Mucosa of descending colon (tissue), 3 donors: Measurements from ENCODE around the gene HYPK. TPM values are rescaled to one million over a fixed set of nuclear protein-coding genes. Genes with fewer than 3 reads are reported as not detected.

Source experiments
- ATAC-seq: fragments of 200-7000 bp; cut with Tn5 transposase; one replicate; pipeline ENCODE4 v1.9.1; 2020; ENCODE audit warnings: mild to moderate bottlenecking, moderate library complexity
- DNase-seq, 3 donors: peaks; one replicate each; pipeline ENCODE4 v3.0.0-alpha.2; 2020
- H3K36me3 ChIP-seq: fragments of 200-600 bp; one replicate; pipeline ENCODE4 v1.8.0; 2021; ENCODE audit warnings: low read depth, mild to moderate bottlenecking
- H3K4me1 ChIP-seq: fragments of 200-600 bp; one replicate; pipeline ENCODE4 v1.8.0; 2021; ENCODE audit warnings: low read depth, mild to moderate bottlenecking
- H3K4me3 ChIP-seq: fragments of 200-600 bp; one replicate; pipeline ENCODE4 v1.8.0; 2021; ENCODE audit warnings: mild to moderate bottlenecking
- H3K9me3 ChIP-seq: fragments of 200-600 bp; one replicate; pipeline ENCODE4 v1.8.0; 2021; ENCODE audit warnings: mild to moderate bottlenecking
- CTCF ChIP-seq: fragments of 200-600 bp; IDR thresholded peaks from one replicate; pipeline ENCODE4 v1.8.0; 2022; ENCODE audit warnings: antibody characterized with exemption, mild to moderate bottlenecking
- intact Hi-C, 2 donors: fragments of 100-400 bp; cut with DNase I in 1 of 2; cut with micrococcal nuclease in 1 of 2; formaldehyde crosslinking; loops; one replicate each; pipeline versions ENCODE4 v1.11.0 to v1.11.1; 2022; cut with DNase I, micrococcal nuclease
- total RNA-seq, 3 donors: library from RNA; stranded (reverse); fragmentation: NEBNext Ultra II Directional in 2 of 3; extraction: Animal tissue kit (Norgen Biotek cat#: 25700) in 2 of 3; gene quantifications; one replicate each; pipeline versions ENCODE4 v1.2.1 to v1.2.4, GENCODE V29; 2021 to 2023
- donor health status: DM: no; HTN: no; CAD: no; lungs with moderate emphysema.
- donor health status: DM: no; HTN: no; CAD: no.
- donor health status: DM: no; HTN: yes; CAD: no.

Gene HYPK
- total RNA-seq, 3 donors from 2014 or later: 10.4 to 15.5 (median 13.8) TPM

DNA sequence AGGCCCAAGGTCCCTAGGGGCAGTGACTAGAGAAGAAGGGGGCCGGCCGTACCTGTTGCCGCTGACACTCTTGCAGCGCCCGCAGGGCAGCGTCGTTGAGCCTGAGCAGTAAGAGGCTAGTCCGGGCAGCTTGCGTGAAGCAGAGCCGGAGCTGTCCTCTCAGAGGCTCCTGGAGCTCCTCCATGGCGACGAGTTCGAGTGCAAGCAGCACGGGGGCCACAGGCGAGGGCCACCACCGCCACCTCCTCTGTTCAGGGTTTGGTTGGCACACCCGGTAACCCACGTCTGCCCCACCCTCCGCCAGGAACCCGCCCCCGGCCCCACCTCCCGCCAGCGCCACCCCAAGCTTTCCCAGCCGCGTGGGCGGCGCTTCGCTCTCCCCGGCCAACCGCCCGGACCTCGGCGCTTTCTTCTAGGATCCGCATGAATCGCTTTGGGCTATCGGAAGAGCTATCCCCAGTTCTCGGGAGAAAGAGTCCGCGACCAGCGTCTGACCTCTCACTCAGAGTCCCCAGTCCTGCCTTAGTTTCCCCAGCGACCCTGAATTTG lies 23.6 kb upstream of the HYPK start, which contains the start of gene ELL3:
Gene ELL3, minus strand, starts transcription at position 249 of the 549 bp plus-strand sequence. Its CDS starts 65 bp downstream, at position 184.
- Histone ChIP-seq H3K4me3 (peak within 1 kb of the TSS; percentile 45), H3K36me3 (no peaks in the 10 kb centered on the region), H3K9me3 (no peaks in the 10 kb centered on the region), H3K4me1 (peaks cover 3% of the 10 kb centered on the region)
- DNase-seq: peak; percentile 90 to 92 (median 92)
- intact Hi-C loops: no loop called here
- ATAC-seq: peak; percentile 86
- no peak for TF ChIP-seq CTCF

DNA sequence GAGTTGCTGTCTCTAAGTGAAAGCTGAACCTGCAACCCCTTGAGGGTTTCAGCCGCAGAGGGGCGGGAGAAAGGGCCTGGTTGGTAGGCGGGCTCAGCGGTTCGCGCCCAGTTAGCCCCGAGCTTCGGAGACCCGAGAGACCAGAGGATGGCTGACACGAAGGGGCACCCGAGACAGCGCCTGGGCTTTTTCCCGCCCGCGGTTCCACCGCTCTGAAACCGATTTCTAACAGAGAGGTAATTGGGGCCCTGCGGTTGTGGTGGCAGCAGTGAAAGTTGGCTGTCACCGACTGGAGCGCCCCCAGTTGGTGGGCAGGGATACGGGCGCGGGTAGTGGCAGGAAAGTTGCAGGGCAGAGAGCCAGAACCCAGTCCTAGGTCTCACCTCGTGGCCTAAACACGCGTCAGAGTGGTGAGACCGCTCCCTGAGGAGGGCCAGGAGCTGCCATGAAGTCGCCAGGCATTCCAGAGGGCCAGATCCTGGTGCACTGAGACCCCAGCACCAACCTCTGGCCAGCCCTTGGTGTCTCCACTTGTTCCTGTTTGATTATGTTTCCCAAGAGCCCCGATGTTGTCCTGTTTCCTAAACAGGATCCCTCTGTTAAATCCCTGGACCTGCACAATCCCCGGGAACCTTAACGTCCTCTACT lies 23.0 kb upstream of the HYPK start:
- intact Hi-C loops: no loop called here
- ATAC-seq: peak; percentile 73

DNA sequence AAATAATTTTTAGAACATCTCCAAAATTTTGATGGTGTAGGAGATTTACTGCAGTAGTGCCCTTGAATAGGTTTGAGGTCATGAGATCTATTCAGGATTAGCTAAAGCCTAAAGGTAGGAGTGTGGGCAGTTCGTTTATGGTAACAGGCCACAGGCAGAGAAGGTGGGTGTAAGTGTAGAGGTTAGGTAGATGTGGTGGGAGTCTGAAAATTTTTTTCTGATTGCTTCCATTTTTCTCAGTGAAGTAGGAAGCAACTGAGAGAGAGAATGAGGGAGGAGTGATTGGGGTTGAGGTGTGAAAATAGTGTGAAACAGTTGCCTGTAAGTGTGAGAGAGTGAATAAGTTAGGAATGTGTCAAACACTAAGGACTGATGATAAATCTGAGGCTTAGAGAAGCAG lies 21.4 kb upstream of the HYPK start:
- ATAC-seq (no peak), DNase-seq (no peak)
- intact Hi-C loops: no loop called here
- Histone ChIP-seq H3K36me3 (no peaks in the 10 kb centered on the region), H3K4me3 (no peak overlapping the region), H3K4me1 (peaks cover 3% of the 10 kb centered on the region), H3K9me3 (no peaks in the 10 kb centered on the region)
- no peak for TF ChIP-seq CTCF

More for the DNA sequence above, 23.0 kb upstream of the HYPK start:
- no peaks in the 10 kb centered on the region for H3K36me3 ChIP-seq
- H3K4me3 ChIP-seq: peak overlapping the region; percentile 45
- H3K9me3 ChIP-seq: no peaks in the 10 kb centered on the region
- TF ChIP-seq CTCF: peak; percentile 88
- peaks cover 3% of the 10 kb centered on the region for H3K4me1 ChIP-seq
- peak; percentile 87 to 91 (median 88) for DNase-seq

DNA sequence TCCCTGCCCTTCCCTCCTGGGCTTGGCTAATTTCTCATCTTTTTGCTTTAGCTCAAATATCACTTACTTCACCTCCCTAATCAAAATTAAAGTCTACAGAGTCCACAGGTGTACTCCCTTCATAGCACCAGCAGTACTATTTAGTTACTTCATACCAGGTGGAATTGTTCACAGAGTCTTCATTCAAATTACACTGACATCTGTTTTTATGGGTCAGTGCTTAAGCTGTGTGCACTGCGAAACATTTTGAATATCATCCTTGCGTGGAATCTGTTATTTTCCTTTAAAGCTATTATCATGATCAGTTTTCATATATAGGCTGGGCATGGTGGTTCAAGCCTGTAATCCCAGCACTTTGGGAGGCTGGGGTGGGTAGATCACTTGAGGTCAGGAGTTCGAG lies 11.0 kb upstream of the HYPK start:
- Histone ChIP-seq H3K4me3 (no peak overlapping the region), H3K9me3 (no peaks in the 10 kb centered on the region), H3K4me1 (peaks cover 11% of the 10 kb centered on the region), H3K36me3 (peaks cover 3% of the 10 kb centered on the region)
- no peak for TF ChIP-seq CTCF
- intact Hi-C loops: no loop called here
- no peak for ATAC-seq
- no peak for DNase-seq

DNA sequence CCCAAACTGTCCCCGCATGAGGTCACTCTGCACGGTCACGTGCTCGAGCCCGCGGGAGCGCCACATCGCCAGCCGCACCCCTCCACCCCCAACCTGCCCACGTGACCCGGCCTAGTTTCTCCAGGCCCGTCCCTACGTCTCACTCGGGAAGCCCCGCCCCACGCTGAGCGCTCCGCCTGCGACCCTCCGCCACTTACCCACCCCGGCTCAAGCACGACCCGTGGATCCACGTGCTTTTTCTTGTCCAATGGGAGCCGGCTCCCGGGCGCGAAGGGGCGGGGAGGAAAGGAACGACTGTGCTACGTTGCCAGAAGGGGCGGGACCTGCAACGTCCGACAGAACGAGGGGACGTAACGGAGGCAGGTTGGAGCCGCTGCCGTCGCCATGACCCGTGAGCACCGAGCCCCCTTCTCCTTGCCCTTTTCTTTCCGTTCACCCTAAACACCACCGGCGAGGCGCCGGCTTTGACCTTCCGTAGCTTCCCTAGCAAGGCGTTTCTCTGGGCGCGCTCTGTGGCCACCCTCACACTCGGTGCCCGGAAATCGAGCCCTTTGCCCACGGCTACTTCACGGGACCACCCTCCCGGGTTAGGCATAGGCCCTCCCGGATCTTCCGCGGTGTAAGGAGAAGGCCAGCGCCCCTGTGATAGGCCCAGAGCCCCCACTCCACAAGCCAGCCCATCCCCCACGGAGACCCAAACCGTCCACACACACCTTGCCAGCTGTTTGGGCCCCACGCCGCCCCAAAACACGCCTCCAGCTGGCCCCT lies 8.2 kb upstream of the HYPK start, which contains the start of gene SERF2:
Gene SERF2, plus strand, starts transcription at position 328 of the 768 bp plus-strand sequence. Its CDS starts 57 bp downstream, at position 385.
- intact Hi-C loops: no loop called here
- Histone ChIP-seq H3K4me3 (peak within 1 kb of the TSS; percentile 96), H3K9me3 (no peaks in the 10 kb centered on the region), H3K4me1 (peaks cover 35% of the 10 kb centered on the region), H3K36me3 (peaks cover 3% of the 10 kb centered on the region)
- peak; percentile 100 for DNase-seq
- peak; percentile 95 for ATAC-seq
- TF ChIP-seq CTCF: no peak
